Panc1 (cell line): ENCODE data around the gene PHTF2. TPM values are rescaled to one million over a fixed set of nuclear protein-coding genes. Genes with fewer than 3 reads are reported as not detected.

Experiments used
- ATAC-seq: fragments of 200-7000 bp; cut with Tn5 transposase; 2 replicates; pipeline ENCODE4 v1.9.1; 2020; ENCODE audit warnings: mild to moderate bottlenecking, moderate library complexity
- BruUV-seq: library from RNA; stranded (reverse); fragments of 400-500 nt; replicated peaks from 2 replicates; lab custom pipeline; 2021; lab: Mats Ljungman, UMichigan
- CTCF ChIA-PET: fragments of 300-600 bp; sonication (Branson Sonifier 250); formaldehyde crosslinking; loops from one replicate; lab custom pipeline; 2022; ENCODE audit warnings: antibody characterized with exemption; lab: Charles Lee
- POLR2A ChIA-PET: fragments of 300-600 bp; sonication (Branson Sonifier 250); formaldehyde crosslinking; loops from one replicate; lab custom pipeline; 2022; ENCODE audit warnings: antibody characterized with exemption; lab: Charles Lee
- DNase-seq: peaks from one replicate; pipeline ENCODE4 v3.0.0-alpha.2; 2010; ENCODE audit warnings: low read depth, low spot score
- H3K27ac ChIP-seq: 2 replicates; pipeline ENCODE4 v1.5.1; 2011; ENCODE audit warnings: mild to moderate bottlenecking, low read length, inconsistent platforms
- H3K27me3 ChIP-seq: fragments of 200-500 bp; sonication (Bioruptor generic); 2 replicates; pipeline ENCODE4 v1.6.0; 2014; ENCODE audit warnings: low read length, inconsistent platforms; ENCODE audit not compliant: control insufficient read depth, insufficient read depth
- H3K36me3 ChIP-seq: fragments of 200-500 bp; sonication (Bioruptor generic); 2 replicates; pipeline ENCODE4 v1.5.1; 2014; ENCODE audit warnings: inconsistent platforms, mild to moderate bottlenecking, low read length, moderate library complexity; ENCODE audit not compliant: control insufficient read depth, insufficient read depth
- H3K4me1 ChIP-seq: 2 replicates; pipeline ENCODE4 v1.5.1; 2011; ENCODE audit warnings: inconsistent platforms, mild to moderate bottlenecking, low read length, moderate library complexity; ENCODE audit not compliant: control insufficient read depth, insufficient read depth
- H3K4me3 ChIP-seq, 2 experiments: 2 replicates each; pipeline ENCODE4 v1.5.1; 2011 to 2012; ENCODE audit warnings: low read depth in 2 of 2, low read length in 2 of 2, mild to moderate bottlenecking in 2 of 2, inconsistent platforms in 1 of 2, moderate library complexity in 1 of 2
- H3K9me3 ChIP-seq: fragments of 200-500 bp; sonication (Bioruptor generic); 2 replicates; pipeline ENCODE4 v1.5.1; 2014; ENCODE audit warnings: low read depth, mild to moderate bottlenecking, inconsistent platforms, low read length, moderate library complexity; ENCODE audit not compliant: control insufficient read depth, insufficient read depth
- CTCF ChIP-seq: fragments of 450-650 bp; IDR thresholded peaks from 2 replicates; pipeline ENCODE4 v1.5.1; 2017; ENCODE audit warnings: mild to moderate bottlenecking
- POLR2AphosphoS5 ChIP-seq: IDR thresholded peaks from 2 replicates; pipeline ENCODE4 v1.6.1; 2012; ENCODE audit warnings: mild to moderate bottlenecking, low read depth, low read length, moderate library complexity
- SIN3A ChIP-seq: IDR thresholded peaks from 2 replicates; pipeline ENCODE4 v1.6.1; 2012; ENCODE audit warnings: low read depth, mild to moderate bottlenecking, low read length, moderate library complexity, borderline replicate concordance; ENCODE audit not compliant: insufficient read depth
- in situ Hi-C: cut with HindIII; loops from 2 replicates; pipeline ENCODE4 v1.10.0; 2016; ENCODE audit warnings: low sequenced_read_pairs, low pct_unique_long_range_greater_than_20kb
- intact Hi-C: fragments of 100-400 bp; cut with micrococcal nuclease; formaldehyde crosslinking; loops from one replicate; pipeline ENCODE4 v1.10.0; 2022; ENCODE audit not compliant: unreplicated experiment
- total RNA-seq: library from RNA; stranded (reverse); gene quantifications from one replicate; pipeline ENCODE4 v1.2.1, GENCODE V29; 2021; ENCODE audit not compliant: unreplicated experiment
- TF ChIP-seq, protein P1 (sequence below), 2 experiments: IDR thresholded peaks; 2 replicates each; pipeline ENCODE4 v1.6.1; 2011 to 2012; ENCODE audit warnings: low read depth in 2 of 2, control low read depth in 1 of 2, low read length in 1 of 2, mild to moderate bottlenecking in 1 of 2, moderate library complexity in 1 of 2; ENCODE audit not compliant: insufficient read depth in 1 of 2

The PHTF2 gene
- total RNA-seq, 1 experiment from 2014 or later, result 61.5 TPM

- ATAC-seq (no peak), DNase-seq (no peak)
- Histone ChIP-seq H3K27ac (no peak overlapping the region), H3K27me3 (no peaks in the 10 kb centered on the region), H3K4me3 (no peak overlapping the region), H3K9me3 (no peaks in the 10 kb centered on the region), H3K36me3 (no peaks in the 10 kb centered on the region), H3K4me1 (no peaks in the 10 kb centered on the region)
- CTCF ChIA-PET, result no interaction called here
- POLR2A ChIA-PET, result no interaction called here
- BruUV-seq, result no TSS peak
- intact Hi-C loops, result loop anchor here (10.0 kb wide), 1 partner anchor 141 kb away; the partner anchor contains the start of genes PHTF2 and TMEM60
- TF ChIP-seq CTCF (peak; percentile 24; the same call in 1 of the 2 replicates), SIN3A (no peak)
- in situ Hi-C loops, result no loop called here
Measured at GRCh38 chr7:77935652-77936348, 137.2 kb downstream of the PHTF2 start.

DNA sequence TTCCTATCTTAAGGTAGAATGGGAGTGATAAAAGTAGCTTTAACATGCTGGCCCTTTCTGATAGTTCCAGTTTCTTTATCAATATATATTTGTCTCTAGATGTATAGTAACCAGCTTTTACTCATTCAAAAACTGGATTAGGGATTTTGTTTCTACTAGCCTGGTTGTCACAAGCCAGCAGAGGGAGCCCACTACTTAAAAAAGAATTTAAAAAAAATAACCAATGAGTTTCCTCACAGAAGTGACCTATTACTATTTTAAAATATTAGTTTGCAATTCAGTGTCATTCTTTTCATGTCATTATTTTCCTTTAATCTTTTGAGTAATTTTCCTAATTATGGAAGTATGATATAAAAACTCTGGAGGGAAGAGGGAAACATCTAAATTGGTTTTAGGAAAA is 142.1 kb downstream of the PHTF2 start:
- intact Hi-C loops (no loop called here), in situ Hi-C loops (no loop called here)
- Histone ChIP-seq H3K36me3 (no peaks in the 10 kb centered on the region; the same call in 1 of the 2 replicates), H3K9me3 (no peaks in the 10 kb centered on the region), H3K27me3 (no peaks in the 10 kb centered on the region), H3K4me1 (no peaks in the 10 kb centered on the region), H3K4me3 (no peak overlapping the region), H3K27ac (no peak overlapping the region)
- ATAC-seq (no peak), DNase-seq (peak; percentile 10)
- CTCF ChIA-PET, result interaction anchor here (0.5 kb wide), 1 partner anchor 169 kb away, joined by 3 read pairs; no protein-coding TSS in a partner anchor
- no peak for TF ChIP-seq POLR2AphosphoS5
- peak; percentile 72; the same call in 1 of the 2 replicates for TF ChIP-seq CTCF
- no peak for TF ChIP-seq SIN3A
- TF ChIP-seq, protein P1, sequence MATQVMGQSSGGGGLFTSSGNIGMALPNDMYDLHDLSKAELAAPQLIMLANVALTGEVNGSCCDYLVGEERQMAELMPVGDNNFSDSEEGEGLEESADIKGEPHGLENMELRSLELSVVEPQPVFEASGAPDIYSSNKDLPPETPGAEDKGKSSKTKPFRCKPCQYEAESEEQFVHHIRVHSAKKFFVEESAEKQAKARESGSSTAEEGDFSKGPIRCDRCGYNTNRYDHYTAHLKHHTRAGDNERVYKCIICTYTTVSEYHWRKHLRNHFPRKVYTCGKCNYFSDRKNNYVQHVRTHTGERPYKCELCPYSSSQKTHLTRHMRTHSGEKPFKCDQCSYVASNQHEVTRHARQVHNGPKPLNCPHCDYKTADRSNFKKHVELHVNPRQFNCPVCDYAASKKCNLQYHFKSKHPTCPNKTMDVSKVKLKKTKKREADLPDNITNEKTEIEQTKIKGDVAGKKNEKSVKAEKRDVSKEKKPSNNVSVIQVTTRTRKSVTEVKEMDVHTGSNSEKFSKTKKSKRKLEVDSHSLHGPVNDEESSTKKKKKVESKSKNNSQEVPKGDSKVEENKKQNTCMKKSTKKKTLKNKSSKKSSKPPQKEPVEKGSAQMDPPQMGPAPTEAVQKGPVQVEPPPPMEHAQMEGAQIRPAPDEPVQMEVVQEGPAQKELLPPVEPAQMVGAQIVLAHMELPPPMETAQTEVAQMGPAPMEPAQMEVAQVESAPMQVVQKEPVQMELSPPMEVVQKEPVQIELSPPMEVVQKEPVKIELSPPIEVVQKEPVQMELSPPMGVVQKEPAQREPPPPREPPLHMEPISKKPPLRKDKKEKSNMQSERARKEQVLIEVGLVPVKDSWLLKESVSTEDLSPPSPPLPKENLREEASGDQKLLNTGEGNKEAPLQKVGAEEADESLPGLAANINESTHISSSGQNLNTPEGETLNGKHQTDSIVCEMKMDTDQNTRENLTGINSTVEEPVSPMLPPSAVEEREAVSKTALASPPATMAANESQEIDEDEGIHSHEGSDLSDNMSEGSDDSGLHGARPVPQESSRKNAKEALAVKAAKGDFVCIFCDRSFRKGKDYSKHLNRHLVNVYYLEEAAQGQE (IDR thresholded peaks at IDR 0.05; ENCODE audit: insufficient read depth in 1 of 2, low read depth in 2 of 2, low read length in 1 of 2), result no peak
- no TSS peak for BruUV-seq
- POLR2A ChIA-PET, result no interaction called here
